MM.1S (cell line): Measurements from ENCODE around the gene TSHZ2.

Experiments
- CTCF ChIP-seq: fragments of 300-600 bp; sonication (generic); IDR thresholded peaks from 2 replicates; pipeline ENCODE4 v1.5.1; 2016; ENCODE audit warnings: antibody characterized with exemption, low read length, mixed read lengths
- EZH2 ChIP-seq: fragments of 300-600 bp; sonication (generic); optimal IDR thresholded peaks from 2 replicates; pipeline ENCODE3; 2017; ENCODE audit warnings: low read depth, mild to moderate bottlenecking, antibody characterized with exemption, low read length, mixed read lengths

- TF ChIP-seq CTCF: no peak
- no peak for TF ChIP-seq EZH2
Measured at GRCh38 chr20:53284256-53284655, 312.1 kb downstream of the TSHZ2 start.
